Measurements from ENCODE around the gene SNRNP48.

Gene SNRNP48

GRCh38 chr6:7640607-7641577 lies 50.9 kb downstream of the SNRNP48 start:
- DNase-seq (ENCODE audit: low read depth in 2 of 2) = no peak

GRCh38 chr6:7642791-7643190 lies 52.8 kb downstream of the SNRNP48 start:
- DNase-seq (ENCODE audit: low read depth in 2 of 2) = no peak

DNA sequence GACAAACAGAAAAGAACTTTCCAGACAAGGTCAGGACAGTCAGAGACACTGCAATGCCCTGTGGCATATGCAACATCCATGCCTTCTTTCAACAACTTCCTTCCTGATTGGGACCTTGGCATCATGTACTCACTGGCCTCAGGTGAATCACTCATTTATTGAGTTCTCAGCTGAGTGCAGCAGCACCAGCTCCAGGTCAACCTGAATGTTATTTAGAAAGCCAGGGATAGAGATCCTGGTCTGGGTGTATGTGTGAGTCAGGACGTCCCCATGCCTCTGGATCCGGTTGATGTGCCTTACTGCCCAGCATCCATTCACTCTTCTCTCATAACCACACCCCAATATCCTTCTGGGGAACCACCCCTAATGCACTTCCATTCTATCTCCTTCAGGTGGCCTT lies 54.4 kb downstream of the SNRNP48 start:
- no peak for DNase-seq (ENCODE audit: low read depth in 2 of 2)

DNA sequence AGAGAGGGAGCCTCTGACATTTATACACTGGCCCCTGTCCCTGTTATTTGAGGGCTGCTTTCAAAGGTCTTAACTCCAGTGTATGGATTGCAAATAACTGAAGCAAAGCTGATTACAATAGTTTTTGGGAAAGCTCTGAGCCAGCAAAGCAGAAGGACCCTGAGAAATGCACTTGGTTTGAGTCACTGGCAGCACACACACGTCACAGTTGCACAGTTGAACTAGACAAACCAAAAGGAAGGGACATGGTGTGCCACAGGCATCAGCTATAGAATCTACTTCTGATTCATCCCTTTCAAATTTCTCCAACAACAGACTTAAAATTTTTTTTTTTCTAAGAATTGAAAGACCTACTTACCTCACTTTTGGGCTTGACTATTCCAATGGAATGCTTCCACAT lies 56.4 kb downstream of the SNRNP48 start:
- DNase-seq (ENCODE audit: low read depth in 2 of 2) = no peak

GRCh38 chr6:7647504-7647903 lies 57.5 kb downstream of the SNRNP48 start:
- no peak for DNase-seq (ENCODE audit: low read depth in 2 of 2)

DNA sequence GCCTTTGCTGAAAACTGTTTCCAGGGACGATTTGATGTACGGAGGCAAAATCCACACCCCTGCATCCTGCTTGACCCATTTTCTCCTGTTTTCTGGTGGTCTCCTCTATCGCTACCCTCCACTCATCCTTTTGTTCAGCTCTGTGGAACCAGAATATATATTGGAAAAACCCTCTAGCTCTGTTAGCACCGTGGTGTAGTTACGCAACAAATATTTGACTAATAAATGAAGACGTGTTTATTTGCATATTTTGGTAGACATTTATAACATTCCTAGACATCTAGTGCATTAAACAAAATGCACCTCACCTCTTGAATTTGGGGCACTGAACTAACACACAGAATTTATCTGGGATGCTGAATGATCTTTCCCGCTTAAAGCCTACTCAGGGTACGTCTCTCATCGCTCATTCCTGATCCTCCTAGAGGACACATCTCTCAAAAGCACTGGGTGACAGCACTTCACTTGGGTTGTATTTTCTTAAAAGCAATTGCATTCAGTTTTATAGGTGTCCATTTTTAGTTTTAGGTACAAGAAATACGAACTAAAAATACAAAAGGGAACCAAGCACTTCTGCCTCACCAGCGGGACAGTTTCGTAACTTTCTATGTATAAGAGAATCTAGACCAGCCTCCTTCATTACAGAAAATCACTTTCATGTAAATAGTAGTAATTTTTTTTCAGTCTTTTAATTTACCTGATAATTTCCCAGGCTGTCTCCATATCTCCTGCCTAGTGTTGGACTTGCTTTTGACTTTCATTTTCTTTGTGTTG lies 59.2 kb downstream of the SNRNP48 start:
- DNase-seq (ENCODE audit: low read depth in 2 of 2) = no peak

DNA sequence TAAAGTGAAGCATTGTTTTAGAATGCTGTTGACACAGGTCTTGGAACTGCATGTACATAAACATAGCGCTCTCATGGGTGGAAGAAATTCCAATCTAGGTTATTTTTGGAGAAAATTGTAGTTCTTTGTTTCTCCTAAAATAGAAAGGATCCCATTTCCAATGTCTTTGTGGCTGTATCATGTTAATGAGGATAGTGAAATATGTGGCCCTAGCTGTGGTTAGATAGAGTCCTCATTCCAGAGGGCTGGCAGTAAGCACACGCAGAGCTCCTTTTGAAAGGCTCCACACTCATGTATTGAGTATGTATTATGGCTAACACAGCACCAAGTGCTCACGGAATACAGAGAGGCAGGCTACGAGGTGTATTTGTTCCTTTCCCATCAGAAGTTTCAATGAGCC lies 60.9 kb downstream of the SNRNP48 start:
- DNase-seq (ENCODE audit: low read depth in 2 of 2) = no peak

DNA sequence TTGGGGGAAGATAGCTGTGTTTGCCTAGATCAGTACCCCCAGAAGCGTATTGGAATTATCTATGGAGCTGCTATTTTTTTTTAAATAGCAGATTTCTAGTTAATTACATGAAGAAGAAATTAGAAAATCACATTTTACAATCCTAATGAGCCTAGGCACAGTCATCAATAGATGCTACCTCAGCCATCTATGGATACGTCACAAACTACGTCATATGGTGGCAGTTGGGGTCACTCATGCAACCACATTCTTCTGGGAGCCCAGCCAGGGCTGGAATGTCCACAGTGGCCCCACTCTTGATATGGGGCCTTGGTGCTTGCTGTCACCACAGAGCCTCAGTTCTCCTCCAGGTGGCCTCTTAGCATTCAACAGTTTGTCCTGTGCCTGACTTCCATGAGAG lies 63.0 kb downstream of the SNRNP48 start:
- DNase-seq (ENCODE audit: low read depth in 2 of 2) = no peak

- DNase-seq (ENCODE audit: low read depth in 2 of 2) = no peak
Observed at GRCh38 chr6:7656355-7656754, 66.4 kb downstream of the SNRNP48 start.

GRCh38 chr6:7658543-7658942 lies 68.5 kb downstream of the SNRNP48 start:
- DNase-seq (ENCODE audit: low read depth in 2 of 2) = no peak

DNA sequence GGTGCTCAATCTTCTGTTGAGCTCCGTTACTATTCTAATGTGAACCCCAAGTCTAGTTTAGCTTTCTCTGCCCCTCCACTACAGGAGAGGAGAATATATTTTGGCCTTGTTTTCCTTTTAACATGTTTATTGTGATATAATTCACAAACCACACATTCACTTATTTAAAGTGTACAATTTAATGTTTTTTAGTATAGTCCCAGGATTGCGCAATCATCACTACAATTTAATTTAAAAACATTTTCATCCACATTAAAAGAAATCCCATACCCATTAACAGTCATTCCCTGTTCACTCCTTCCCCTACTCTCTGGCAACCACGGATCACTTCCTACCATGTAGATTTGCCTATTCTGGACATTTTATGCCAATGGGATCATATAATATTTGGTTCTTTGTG lies 71.4 kb downstream of the SNRNP48 start:
- no peak for DNase-seq (ENCODE audit: low read depth in 2 of 2)

All from stimulated activated CD8-positive, alpha-beta memory T cell treated with anti-CD3 and anti-CD28 coated beads, Interleukin-2, amount 100 ng/mL, for 48 hours (primary cell).